Measurements from ENCODE around the gene PRPF6.

Gene PRPF6

DNA sequence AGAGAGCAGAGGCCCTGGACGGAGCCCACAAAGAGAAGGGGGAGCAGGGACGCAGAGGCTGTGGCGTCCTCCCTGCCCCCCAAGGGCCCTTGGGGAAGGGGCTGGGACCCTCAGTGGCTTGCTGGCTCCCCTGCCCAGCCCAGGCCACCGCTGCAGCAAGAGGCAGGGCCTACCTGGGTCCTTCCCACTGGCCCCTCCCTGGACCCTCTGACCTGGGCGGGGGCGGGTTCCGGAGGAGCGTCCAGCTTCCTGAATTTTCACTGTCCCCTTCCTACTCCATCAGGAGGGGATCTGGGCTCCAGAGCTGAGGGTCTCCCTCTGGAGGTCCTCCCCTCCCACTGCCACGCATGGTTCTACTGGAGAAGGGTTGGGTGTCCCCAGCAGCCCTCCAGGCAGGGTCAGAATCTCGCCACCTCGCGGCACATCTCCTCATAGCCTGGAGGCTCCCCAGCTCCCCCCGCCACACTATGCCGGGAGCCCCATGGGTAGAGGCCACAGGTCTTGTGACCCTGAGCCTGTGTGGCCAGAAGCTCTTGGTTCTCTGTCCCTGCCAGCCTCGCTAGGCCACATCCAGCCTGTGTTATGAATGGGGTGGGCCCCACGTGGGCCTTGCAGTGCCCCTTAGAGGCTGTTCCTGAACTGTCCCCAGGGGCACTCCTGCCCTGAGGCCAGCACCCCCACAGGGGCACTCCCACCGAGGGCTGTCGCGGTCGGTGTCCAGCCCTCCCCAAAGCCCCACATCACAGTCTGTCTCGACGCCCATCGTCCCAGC, 69.5 kb downstream of the PRPF6 start:
- TF ChIP-seq RARB (CRISPR knock-in tag; IDR thresholded peaks at IDR 0.05) (no peak), BACH2 (CRISPR knock-in tag; IDR thresholded peaks at IDR 0.05; ENCODE audit: borderline replicate concordance) (no peak), ZNF8 (CRISPR knock-in tag; IDR thresholded peaks at IDR 0.05) (no peak), ARNTL (CRISPR knock-in tag; IDR thresholded peaks at IDR 0.05; ENCODE audit: borderline replicate concordance, low read depth) (no peak), ZC3H10 (CRISPR knock-in tag; IDR thresholded peaks at IDR 0.05) (no peak), ISL1 (CRISPR knock-in tag; IDR thresholded peaks at IDR 0.05) (no peak)
- TF ChIP-seq, protein P1, sequence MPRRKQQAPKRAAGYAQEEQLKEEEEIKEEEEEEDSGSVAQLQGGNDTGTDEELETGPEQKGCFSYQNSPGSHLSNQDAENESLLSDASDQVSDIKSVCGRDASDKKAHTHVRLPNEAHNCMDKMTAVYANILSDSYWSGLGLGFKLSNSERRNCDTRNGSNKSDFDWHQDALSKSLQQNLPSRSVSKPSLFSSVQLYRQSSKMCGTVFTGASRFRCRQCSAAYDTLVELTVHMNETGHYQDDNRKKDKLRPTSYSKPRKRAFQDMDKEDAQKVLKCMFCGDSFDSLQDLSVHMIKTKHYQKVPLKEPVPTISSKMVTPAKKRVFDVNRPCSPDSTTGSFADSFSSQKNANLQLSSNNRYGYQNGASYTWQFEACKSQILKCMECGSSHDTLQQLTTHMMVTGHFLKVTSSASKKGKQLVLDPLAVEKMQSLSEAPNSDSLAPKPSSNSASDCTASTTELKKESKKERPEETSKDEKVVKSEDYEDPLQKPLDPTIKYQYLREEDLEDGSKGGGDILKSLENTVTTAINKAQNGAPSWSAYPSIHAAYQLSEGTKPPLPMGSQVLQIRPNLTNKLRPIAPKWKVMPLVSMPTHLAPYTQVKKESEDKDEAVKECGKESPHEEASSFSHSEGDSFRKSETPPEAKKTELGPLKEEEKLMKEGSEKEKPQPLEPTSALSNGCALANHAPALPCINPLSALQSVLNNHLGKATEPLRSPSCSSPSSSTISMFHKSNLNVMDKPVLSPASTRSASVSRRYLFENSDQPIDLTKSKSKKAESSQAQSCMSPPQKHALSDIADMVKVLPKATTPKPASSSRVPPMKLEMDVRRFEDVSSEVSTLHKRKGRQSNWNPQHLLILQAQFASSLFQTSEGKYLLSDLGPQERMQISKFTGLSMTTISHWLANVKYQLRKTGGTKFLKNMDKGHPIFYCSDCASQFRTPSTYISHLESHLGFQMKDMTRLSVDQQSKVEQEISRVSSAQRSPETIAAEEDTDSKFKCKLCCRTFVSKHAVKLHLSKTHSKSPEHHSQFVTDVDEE (CRISPR knock-in tag; IDR thresholded peaks at IDR 0.05), result no peak
- ATAC-seq, result no peak

DNA sequence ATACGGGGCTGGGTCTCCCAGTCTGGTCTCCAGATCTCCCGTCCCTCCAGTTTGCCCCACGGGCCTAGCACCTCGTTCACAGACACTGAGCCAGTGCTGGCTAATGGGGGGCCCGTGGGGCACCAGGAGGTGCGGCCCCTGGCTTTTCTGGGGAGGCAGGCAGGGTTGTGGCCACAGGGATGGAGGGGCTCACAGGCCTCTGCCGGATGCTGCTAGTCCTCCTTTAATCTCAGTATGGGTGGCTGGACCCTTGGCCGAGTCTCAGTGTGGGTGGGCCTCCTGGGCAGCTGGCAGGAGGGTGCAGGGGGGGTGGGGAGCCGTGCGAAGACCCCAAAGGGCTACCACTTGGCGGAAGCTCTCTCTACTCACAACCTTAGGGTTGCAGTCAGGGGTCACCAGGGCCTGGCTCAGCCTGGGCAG, 70.1 kb downstream of the PRPF6 start:
- ATAC-seq, result no peak
- TF ChIP-seq BACH2 (CRISPR knock-in tag; IDR thresholded peaks at IDR 0.05; ENCODE audit: borderline replicate concordance), result no peak

DNA sequence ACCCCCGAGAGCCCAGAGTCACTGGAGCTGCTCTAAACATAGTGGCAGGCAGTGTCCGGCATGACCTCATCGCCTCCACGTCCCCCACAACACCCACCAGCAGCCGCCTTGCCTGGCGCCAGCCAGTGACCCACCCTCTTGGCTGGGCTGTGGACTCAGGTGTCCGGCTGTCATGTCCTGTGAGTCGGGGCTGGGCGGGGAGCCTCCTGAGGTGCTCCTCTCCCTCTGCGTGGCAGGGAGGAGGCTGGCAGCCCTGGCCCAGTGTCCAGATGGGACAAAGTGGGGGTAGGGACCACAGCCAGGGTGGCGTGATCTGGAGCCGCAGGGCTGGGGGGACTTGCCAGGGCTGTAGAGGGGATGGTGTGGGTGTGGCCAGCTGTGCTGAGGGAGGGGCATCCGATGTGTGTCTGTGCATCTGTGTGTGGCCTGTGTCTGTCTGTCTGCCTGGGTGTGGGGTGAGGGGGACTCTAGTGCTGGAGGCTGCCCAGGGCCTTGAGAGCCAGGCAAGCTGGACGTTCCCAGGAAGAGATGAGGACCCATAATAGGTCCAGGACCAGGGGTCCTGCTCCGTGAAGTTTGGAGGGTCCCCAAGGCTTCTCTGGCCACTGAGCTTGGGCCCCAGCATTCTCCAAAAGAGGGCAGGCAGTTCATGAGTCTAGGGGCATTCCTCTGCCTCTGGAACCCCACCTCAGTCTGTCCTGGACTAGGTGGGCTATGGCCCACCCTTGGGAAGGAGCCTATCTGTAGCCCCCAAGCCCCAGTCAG, 70.8 kb downstream of the PRPF6 start:
- no peak for ATAC-seq
- TF ChIP-seq ZC3H10 (CRISPR knock-in tag; IDR thresholded peaks at IDR 0.05) (no peak), ARNTL (CRISPR knock-in tag; IDR thresholded peaks at IDR 0.05; ENCODE audit: borderline replicate concordance, low read depth) (no peak), OSR1 (CRISPR knock-in tag; IDR thresholded peaks at IDR 0.05) (no peak)
- TF ChIP-seq, protein P2, sequence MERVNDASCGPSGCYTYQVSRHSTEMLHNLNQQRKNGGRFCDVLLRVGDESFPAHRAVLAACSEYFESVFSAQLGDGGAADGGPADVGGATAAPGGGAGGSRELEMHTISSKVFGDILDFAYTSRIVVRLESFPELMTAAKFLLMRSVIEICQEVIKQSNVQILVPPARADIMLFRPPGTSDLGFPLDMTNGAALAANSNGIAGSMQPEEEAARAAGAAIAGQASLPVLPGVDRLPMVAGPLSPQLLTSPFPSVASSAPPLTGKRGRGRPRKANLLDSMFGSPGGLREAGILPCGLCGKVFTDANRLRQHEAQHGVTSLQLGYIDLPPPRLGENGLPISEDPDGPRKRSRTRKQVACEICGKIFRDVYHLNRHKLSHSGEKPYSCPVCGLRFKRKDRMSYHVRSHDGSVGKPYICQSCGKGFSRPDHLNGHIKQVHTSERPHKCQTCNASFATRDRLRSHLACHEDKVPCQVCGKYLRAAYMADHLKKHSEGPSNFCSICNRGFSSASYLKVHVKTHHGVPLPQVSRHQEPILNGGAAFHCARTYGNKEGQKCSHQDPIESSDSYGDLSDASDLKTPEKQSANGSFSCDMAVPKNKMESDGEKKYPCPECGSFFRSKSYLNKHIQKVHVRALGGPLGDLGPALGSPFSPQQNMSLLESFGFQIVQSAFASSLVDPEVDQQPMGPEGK (CRISPR knock-in tag; IDR thresholded peaks at IDR 0.05; ENCODE audit: borderline replicate concordance), result no peak

DNA sequence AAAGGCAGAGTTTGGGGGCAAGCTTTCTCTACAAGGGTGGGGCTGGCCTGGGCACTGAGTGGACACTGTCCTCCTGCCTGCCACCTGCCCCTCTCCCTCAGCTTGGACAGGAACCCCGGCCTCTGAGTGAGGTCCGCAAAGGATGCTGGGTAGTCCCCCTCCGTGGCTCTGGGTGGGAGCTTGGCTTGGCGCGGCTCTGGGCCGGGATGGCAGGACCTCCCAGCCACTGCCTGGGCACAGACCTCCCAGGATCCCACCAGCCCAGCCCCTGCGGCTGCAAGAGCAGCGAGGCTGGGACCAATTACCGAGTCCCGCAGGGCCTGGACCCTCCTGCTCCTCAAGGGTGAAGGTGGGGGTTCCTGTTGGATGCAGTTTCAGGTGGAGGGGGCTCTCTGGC, 71.4 kb downstream of the PRPF6 start:
- ATAC-seq, result no peak
- TF ChIP-seq ISL1 (CRISPR knock-in tag; IDR thresholded peaks at IDR 0.05) (no peak), SNAI2 (CRISPR knock-in tag; IDR thresholded peaks at IDR 0.05) (no peak), ZNF565 (CRISPR knock-in tag; conservative IDR thresholded peaks at IDR 0.05; ENCODE audit: low read depth) (no peak), ARNTL (CRISPR knock-in tag; IDR thresholded peaks at IDR 0.05; ENCODE audit: borderline replicate concordance, low read depth) (no peak), TOX (CRISPR knock-in tag; IDR thresholded peaks at IDR 0.05; ENCODE audit: borderline replicate concordance) (no peak), OSR1 (CRISPR knock-in tag; IDR thresholded peaks at IDR 0.05) (no peak), GLIS3 (CRISPR knock-in tag; IDR thresholded peaks at IDR 0.05) (no peak)
- TF ChIP-seq, protein P3, sequence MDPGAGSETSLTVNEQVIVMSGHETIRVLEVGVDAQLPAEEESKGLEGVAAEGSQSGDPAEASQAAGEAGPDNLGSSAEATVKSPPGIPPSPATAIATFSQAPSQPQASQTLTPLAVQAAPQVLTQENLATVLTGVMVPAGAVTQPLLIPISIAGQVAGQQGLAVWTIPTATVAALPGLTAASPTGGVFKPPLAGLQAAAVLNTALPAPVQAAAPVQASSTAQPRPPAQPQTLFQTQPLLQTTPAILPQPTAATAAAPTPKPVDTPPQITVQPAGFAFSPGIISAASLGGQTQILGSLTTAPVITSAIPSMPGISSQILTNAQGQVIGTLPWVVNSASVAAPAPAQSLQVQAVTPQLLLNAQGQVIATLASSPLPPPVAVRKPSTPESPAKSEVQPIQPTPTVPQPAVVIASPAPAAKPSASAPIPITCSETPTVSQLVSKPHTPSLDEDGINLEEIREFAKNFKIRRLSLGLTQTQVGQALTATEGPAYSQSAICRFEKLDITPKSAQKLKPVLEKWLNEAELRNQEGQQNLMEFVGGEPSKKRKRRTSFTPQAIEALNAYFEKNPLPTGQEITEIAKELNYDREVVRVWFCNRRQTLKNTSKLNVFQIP (CRISPR knock-in tag; IDR thresholded peaks at IDR 0.05; ENCODE audit: borderline replicate concordance, low read depth), result no peak
- TF ChIP-seq, protein P4, sequence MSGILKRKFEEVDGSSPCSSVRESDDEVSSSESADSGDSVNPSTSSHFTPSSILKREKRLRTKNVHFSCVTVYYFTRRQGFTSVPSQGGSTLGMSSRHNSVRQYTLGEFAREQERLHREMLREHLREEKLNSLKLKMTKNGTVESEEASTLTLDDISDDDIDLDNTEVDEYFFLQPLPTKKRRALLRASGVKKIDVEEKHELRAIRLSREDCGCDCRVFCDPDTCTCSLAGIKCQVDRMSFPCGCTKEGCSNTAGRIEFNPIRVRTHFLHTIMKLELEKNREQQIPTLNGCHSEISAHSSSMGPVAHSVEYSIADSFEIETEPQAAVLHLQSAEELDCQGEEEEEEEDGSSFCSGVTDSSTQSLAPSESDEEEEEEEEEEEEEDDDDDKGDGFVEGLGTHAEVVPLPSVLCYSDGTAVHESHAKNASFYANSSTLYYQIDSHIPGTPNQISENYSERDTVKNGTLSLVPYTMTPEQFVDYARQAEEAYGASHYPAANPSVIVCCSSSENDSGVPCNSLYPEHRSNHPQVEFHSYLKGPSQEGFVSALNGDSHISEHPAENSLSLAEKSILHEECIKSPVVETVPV (CRISPR knock-in tag; IDR thresholded peaks at IDR 0.05), result no peak

All from SK-N-SH treated with all-trans-retinoic acid at 6 μM for 48 hours (cell line).